Endothelial cell (in vitro differentiated cells): ENCODE results near the gene RFX7. TPM values are rescaled to one million over a fixed set of nuclear protein-coding genes. Genes with fewer than 3 reads are reported as not detected.

Experiments used
- DNase-seq: peaks from one replicate; pipeline ENCODE4 v3.0.0; 2021; ENCODE audit warnings: low spot score
- H3K27ac Mint-ChIP-seq: one replicate; pipeline ENCODE4 v1.8.0; 2021; ENCODE audit warnings: mixed read lengths, inconsistent platforms; ENCODE audit not compliant: unreplicated experiment
- H3K27me3 Mint-ChIP-seq: one replicate; pipeline ENCODE4 v1.8.0; 2021; ENCODE audit warnings: mild to moderate bottlenecking, moderate library complexity, mixed read lengths, inconsistent platforms; ENCODE audit not compliant: unreplicated experiment
- H3K36me3 Mint-ChIP-seq: one replicate; pipeline ENCODE4 v1.8.0; 2021; ENCODE audit warnings: mild to moderate bottlenecking, low read depth, mixed read lengths, inconsistent platforms; ENCODE audit not compliant: unreplicated experiment
- H3K4me1 Mint-ChIP-seq: one replicate; pipeline ENCODE4 v1.8.0; 2021; ENCODE audit warnings: mild to moderate bottlenecking, mixed read lengths, inconsistent platforms; ENCODE audit not compliant: unreplicated experiment
- H3K4me3 Mint-ChIP-seq: one replicate; pipeline ENCODE4 v1.8.0; 2021; ENCODE audit warnings: mild to moderate bottlenecking, mixed read lengths, inconsistent platforms; ENCODE audit not compliant: unreplicated experiment
- H3K9me3 Mint-ChIP-seq: one replicate; pipeline ENCODE4 v1.8.0; 2021; ENCODE audit warnings: mixed read lengths, inconsistent platforms; ENCODE audit not compliant: unreplicated experiment
- total RNA-seq: library from RNA; stranded (reverse); fragmentation: NEBNext Ultra II Directional; extraction: Animal tissue kit (Norgen Biotek cat#: 25700); gene quantifications from one replicate; pipeline ENCODE4 v1.2.1, GENCODE V29; 2021; ENCODE audit not compliant: unreplicated experiment
- TF ChIP-seq, protein P1 (sequence below): fragments of 200-600 bp; sonication (generic); IDR thresholded peaks from one replicate; pipeline ENCODE4 v1.5.0; 2021; ENCODE audit warnings: antibody characterized with exemption; ENCODE audit not compliant: unreplicated experiment

RFX7 gene
- total RNA-seq, 1 donor from 2014 or later = 37.7 TPM

DNA sequence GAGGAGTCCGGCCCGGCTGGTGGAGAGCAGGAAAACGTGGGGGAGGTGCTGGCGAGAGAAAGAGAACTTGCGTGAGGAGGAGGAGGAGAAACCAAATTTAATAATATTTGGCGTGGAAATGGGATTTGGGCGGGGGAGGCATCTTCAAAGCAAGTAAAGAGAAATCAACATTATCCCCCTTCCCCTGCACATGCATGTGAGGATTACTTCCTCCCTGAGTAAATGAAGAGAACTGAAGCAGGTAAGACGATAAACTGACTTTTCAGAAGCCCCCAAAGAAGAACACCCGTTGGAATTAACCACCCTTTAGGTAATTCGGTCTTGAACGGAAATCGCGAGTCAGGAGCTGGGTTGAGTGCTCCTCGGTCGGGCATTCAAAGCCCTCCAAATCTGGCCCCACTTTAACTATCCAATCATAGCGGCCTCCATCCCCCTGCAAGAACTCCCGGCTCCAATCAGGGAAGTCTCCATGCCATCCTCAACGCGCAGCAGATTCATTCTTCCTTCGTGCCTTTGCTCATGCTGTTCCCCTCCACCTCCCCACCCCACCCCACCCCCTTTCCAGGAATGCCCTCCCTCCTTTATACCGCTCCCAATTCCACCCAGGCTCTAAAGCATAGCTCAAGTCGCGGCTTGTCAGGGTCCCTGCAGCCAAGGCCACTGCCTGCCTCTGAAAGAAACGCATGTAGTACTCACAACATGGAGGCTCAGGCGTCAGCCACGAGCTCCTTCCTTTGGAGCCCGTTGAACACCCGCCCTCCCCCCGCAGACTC, 545 bp upstream of the RFX7 start:
- H3K27me3 Mint-ChIP-seq = peaks cover 5% of the 10 kb centered on the region
- H3K9me3 Mint-ChIP-seq = no peaks in the 10 kb centered on the region
- peaks cover 17% of the 10 kb centered on the region for H3K4me1 Mint-ChIP-seq
- peak; percentile 48 for DNase-seq
- H3K4me3 Mint-ChIP-seq = peak overlapping the region; percentile 91
- TF ChIP-seq, protein P1, sequence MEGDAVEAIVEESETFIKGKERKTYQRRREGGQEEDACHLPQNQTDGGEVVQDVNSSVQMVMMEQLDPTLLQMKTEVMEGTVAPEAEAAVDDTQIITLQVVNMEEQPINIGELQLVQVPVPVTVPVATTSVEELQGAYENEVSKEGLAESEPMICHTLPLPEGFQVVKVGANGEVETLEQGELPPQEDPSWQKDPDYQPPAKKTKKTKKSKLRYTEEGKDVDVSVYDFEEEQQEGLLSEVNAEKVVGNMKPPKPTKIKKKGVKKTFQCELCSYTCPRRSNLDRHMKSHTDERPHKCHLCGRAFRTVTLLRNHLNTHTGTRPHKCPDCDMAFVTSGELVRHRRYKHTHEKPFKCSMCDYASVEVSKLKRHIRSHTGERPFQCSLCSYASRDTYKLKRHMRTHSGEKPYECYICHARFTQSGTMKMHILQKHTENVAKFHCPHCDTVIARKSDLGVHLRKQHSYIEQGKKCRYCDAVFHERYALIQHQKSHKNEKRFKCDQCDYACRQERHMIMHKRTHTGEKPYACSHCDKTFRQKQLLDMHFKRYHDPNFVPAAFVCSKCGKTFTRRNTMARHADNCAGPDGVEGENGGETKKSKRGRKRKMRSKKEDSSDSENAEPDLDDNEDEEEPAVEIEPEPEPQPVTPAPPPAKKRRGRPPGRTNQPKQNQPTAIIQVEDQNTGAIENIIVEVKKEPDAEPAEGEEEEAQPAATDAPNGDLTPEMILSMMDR = no peak
- H3K36me3 Mint-ChIP-seq = peaks cover 3% of the 10 kb centered on the region
- peak overlapping the region; percentile 59 for H3K27ac Mint-ChIP-seq

DNA sequence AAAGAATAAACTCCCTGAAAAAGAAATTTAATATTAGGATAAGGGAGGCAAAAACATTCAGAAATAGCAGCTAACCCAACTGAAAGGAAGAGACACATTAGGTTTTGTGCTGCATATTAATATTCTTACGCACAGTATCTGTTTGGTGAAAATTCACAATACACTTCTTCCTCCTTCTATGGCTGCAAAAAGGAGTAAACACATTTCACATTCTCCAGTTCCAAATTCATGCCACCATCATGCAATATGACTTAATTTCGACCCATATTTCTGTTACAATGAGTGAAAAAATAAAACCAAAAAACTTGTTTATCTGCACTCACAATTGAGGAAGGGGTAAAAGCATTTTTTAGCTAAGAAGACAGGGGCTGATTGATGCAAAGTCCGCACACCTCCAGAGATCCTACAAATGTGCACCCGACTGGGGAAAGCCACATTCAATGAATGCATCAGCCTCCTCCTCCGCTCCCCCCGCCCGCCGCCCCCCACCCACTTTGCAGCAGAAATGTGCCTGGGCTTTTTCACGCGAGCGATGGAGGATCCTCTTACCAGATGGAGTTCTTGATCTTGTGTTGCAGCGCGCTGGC, 1.0 kb downstream of the RFX7 start:
- Mint-ChIP-seq H3K9me3 (no peaks in the 10 kb centered on the region), H3K27me3 (peaks cover 5% of the 10 kb centered on the region), H3K4me1 (peaks cover 17% of the 10 kb centered on the region), H3K36me3 (peaks cover 3% of the 10 kb centered on the region), H3K4me3 (peak overlapping the region; percentile 98), H3K27ac (peak overlapping the region; percentile 79)
- DNase-seq = no peak
- TF ChIP-seq, protein P1 = no peak

DNA sequence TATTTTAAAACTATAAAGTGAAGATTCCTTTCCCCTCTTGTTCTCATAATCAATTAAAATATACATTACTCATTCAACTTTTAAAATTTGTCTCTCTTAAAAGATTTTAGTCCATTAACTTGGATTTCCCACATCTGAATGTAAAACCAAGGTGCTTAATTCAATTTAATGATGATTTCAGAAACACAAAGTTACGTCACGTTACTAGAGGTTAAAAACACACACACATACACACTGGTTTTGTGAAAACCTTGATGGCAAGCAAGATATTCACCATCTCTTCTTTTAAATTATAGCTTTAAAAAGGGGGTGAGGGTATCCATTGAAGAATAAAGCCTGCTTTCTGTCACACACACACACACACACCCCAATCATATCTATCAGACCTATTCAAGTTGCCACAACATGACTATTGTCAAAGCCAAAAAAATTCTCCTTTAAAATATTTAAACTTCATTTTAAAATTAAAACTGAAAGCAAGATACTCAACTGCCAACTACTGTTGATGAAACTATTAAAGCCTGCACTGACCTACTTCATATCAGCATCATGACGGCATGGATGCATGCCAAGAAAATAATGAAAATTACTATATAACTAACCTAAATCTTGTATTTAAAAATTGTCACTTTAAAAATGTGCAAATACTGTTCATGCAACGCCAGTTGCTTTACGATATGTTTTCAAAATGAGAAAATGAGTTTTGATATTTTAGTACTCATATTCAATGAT, 2.1 kb downstream of the RFX7 start:
- TF ChIP-seq, protein P1 = no peak
- H3K27ac Mint-ChIP-seq = no peak overlapping the region
- H3K9me3 Mint-ChIP-seq = no peaks in the 10 kb centered on the region
- peaks cover 17% of the 10 kb centered on the region for H3K4me1 Mint-ChIP-seq
- peaks cover 3% of the 10 kb centered on the region for H3K36me3 Mint-ChIP-seq
- peaks cover 5% of the 10 kb centered on the region for H3K27me3 Mint-ChIP-seq
- DNase-seq = no peak
- peak overlapping the region; percentile 98 for H3K4me3 Mint-ChIP-seq

DNA sequence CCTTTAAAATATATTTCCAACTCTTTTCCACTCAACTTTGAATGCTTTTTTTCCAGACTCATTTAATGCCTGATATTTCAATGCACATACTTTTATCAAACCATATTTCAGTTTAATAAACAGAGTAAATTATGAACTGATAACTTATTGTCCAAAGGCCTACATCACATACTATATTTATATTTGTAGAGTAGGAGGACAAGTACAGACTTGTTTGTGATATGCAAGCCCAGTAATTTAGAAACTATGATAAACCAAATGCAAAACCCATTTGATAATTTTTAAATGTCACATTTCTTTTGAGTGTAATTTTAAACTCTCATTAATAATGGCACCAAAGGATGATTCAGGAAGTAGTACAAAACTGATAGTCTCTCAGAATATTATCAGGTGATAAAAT, 3.3 kb downstream of the RFX7 start:
- TF ChIP-seq, protein P1 = no peak
- Mint-ChIP-seq H3K36me3 (peaks cover 3% of the 10 kb centered on the region), H3K9me3 (no peaks in the 10 kb centered on the region), H3K4me1 (peaks cover 9% of the 10 kb centered on the region), H3K27ac (no peak overlapping the region), H3K4me3 (no peak overlapping the region), H3K27me3 (peaks cover 3% of the 10 kb centered on the region)
- DNase-seq = no peak

DNA sequence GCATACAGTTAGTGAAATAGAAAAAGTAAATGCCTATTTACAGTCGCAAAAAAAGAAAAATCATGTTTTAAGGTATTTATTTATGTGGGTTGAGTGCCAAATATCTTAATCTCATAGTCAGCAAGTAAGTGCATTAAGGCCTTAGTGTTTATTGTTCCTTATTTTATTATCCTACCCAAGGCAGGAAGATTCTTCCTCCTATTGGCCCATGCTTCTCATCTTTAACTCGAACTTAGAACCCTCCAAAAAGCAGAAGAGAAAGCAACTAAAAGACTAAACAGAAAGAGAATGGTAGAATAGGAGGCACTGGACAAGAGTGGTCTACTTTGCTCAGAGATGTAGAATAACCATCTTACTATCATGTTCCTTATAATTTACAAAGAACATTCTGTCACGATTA, 7.5 kb downstream of the RFX7 start:
- no peak for DNase-seq
- Mint-ChIP-seq H3K4me1 (no peaks in the 10 kb centered on the region), H3K9me3 (peaks cover 19% of the 10 kb centered on the region), H3K4me3 (no peak overlapping the region), H3K27me3 (no peaks in the 10 kb centered on the region), H3K27ac (no peak overlapping the region), H3K36me3 (peaks cover 37% of the 10 kb centered on the region)
- TF ChIP-seq, protein P1 = no peak
